CD4-positive, alpha-beta memory T cell (primary cell): ENCODE data around the gene FAM76B. TPM values are rescaled to one million over a fixed set of nuclear protein-coding genes. Genes with fewer than 3 reads are reported as not detected.

Experiments
- CTCF ChIA-PET: fragments of 350-600 bp; sonication (Branson Sonifier 250); formaldehyde crosslinking; loops from one replicate; lab custom pipeline; 2021; ENCODE audit warnings: inconsistent platforms; ENCODE audit not compliant: partially characterized antibody; lab: Charles Lee
- POLR2A ChIA-PET: fragments of 350-600 bp; sonication (Branson Sonifier 250); formaldehyde crosslinking; loops from one replicate; lab custom pipeline; 2021; ENCODE audit not compliant: partially characterized antibody; lab: Charles Lee
- DNase-seq, 5 donors: peaks; one replicate each; pipeline versions ENCODE4 v3.0.0 to v3.0.0-alpha.2; 2020 to 2022; ENCODE audit warnings: mixed read lengths in 1 of 5
- H3K27ac ChIP-seq: one replicate; pipeline ENCODE4 v1.7.0; 2013; ENCODE audit warnings: low read depth, low read length
- H3K27me3 ChIP-seq: 2 replicates; pipeline ENCODE4 v1.7.0; 2013; ENCODE audit warnings: mild to moderate bottlenecking, low read length, moderate library complexity; ENCODE audit not compliant: insufficient read depth
- H3K36me3 ChIP-seq: 2 replicates; pipeline ENCODE4 v1.7.0; 2013; ENCODE audit warnings: mild to moderate bottlenecking, low read length, moderate library complexity; ENCODE audit not compliant: insufficient read depth
- H3K4me1 ChIP-seq: 2 replicates; pipeline ENCODE4 v1.7.0; 2013; ENCODE audit warnings: mild to moderate bottlenecking, low read length, moderate library complexity; ENCODE audit not compliant: insufficient read depth
- H3K4me3 ChIP-seq, 2 donors: one replicate each; pipeline ENCODE4 v1.7.0; 2013; ENCODE audit warnings: low read length in 2 of 2, mild to moderate bottlenecking in 1 of 2
- H3K9me3 ChIP-seq, 2 donors: one replicate each; pipeline ENCODE4 v1.7.0; 2013; ENCODE audit warnings: low read length in 2 of 2, control low read depth in 1 of 2; ENCODE audit not compliant: control insufficient read depth in 1 of 2
- H3K27ac Mint-ChIP-seq, 7 donors: one replicate each; pipeline ENCODE4 v1.8.0; 2020 to 2021; ENCODE audit warnings: mixed read lengths in 7 of 7, mild to moderate bottlenecking in 6 of 7, inconsistent platforms in 3 of 7, moderate library complexity in 3 of 7
- H3K27me3 Mint-ChIP-seq, 2 donors: one replicate each; pipeline ENCODE4 v1.8.0; 2020 to 2021; ENCODE audit warnings: mixed read lengths in 2 of 2
- H3K36me3 Mint-ChIP-seq, 2 donors: one replicate each; pipeline ENCODE4 v1.8.0; 2020 to 2021; ENCODE audit warnings: mixed read lengths in 2 of 2, inconsistent platforms in 1 of 2, mild to moderate bottlenecking in 1 of 2
- H3K4me1 Mint-ChIP-seq, 4 donors: one replicate each; pipeline ENCODE4 v1.8.0; 2020 to 2021; ENCODE audit warnings: mixed read lengths in 4 of 4, mild to moderate bottlenecking in 1 of 4
- H3K4me3 Mint-ChIP-seq, 8 donors: one replicate each; pipeline ENCODE4 v1.8.0; 2020 to 2021; ENCODE audit warnings: mixed read lengths in 8 of 8, mild to moderate bottlenecking in 7 of 8, moderate library complexity in 6 of 8, inconsistent platforms in 3 of 8
- H3K9me3 Mint-ChIP-seq, 8 donors: one replicate each; pipeline ENCODE4 v1.8.0; 2020 to 2021; ENCODE audit warnings: mixed read lengths in 8 of 8, mild to moderate bottlenecking in 5 of 8, inconsistent platforms in 3 of 8, moderate library complexity in 1 of 8
- intact Hi-C: fragments of 100-400 bp; cut with micrococcal nuclease; formaldehyde crosslinking; loops from one replicate; pipeline ENCODE4 v1.15.1; 2023
- polyA plus RNA-seq, 2 donors: library from polyadenylated mRNA; unstranded; fragments of 300-500 nt; fragmentation: Illumina TruSeq; gene quantifications; one replicate each; pipeline ENCODE4 v1.2.3, GENCODE V29; 2021
- total RNA-seq, 2 experiments: library from RNA; stranded (reverse); gene quantifications; one replicate each; pipeline ENCODE4 v1.2.3, GENCODE V29; 2021

FAM76B gene
- 10 to 100 TPM; 58.0 to 60.5 TPM for total RNA-seq
- polyA plus RNA-seq: 10 to 100 TPM; 10.3 to 15.5 TPM

DNA sequence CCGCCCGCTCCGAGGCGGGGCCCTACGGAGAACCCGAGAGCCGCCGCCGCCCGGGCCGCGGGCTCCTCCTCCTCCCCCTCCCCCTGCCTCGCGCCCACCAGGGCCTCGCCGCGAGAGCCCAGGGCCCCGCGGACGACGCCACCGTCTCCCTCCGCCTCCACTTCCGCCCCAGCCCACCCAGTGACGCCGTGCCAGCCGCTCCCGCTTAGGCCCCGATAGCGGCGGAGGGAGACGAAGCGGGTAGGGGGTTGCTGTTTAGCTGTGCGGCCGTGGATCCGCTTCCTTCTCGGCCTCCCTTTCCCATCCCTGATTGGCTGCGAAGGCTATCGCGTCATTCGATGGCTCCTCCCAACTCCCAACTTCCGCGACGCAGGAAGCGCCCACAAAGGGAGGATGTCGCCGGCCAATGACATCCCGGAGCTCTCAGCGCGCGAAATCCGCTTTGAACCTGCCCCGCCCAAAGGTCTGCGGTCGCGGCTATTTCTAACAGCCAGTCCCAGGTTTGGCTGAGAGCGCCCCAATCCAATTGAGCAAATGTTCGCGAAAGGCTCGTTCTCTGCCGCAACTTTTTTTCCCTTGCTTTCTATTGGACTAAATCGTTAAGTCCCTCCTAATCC is at the start of gene FAM76B:
Gene FAM76B (minus strand): TSS at position 277 of the 617 bp plus-strand sequence. CDS start 304 bp downstream, outside the sequence.
- Histone ChIP-seq H3K36me3 (peaks cover 19% of the 10 kb centered on the region), H3K27me3 (no peaks in the 10 kb centered on the region), H3K4me1 (peaks cover 47% of the 10 kb centered on the region), H3K4me3 (peak within 1 kb of the TSS; percentile 68 to 98), H3K27ac (peak within 1 kb of the TSS; percentile 99), H3K9me3 (no peaks in the 10 kb centered on the region)
- H3K36me3 Mint-ChIP-seq: peaks cover 21 to 51% of the 10 kb centered on the region in 2 donors
- H3K27ac Mint-ChIP-seq: peak within 1 kb of the TSS; percentile 100
- intact Hi-C loops: loop anchor here (1.0 to 10.0 kb wide), 11 partner anchors 223 to 1662 kb away; partner anchors contain the start of genes ANKRD49, CWC15, ENDOD1 and JRKL
- H3K9me3 Mint-ChIP-seq: peaks cover 0 to 4% (median 0%) of the 10 kb centered on the region in 8 donors
- peak within 1 kb of the TSS; percentile 97 to 100 (median 99) for H3K4me3 Mint-ChIP-seq
- POLR2A ChIA-PET: interaction anchor here (0.7 to 5.8 kb wide), 36 partner anchors 10 to 1661 kb away, joined by 3 to 99 read pairs (median 4); partner anchors contain the start of genes CCDC82, CWC15, ENDOD1 and JRKL
- CTCF ChIA-PET: interaction anchor here (0.7 to 3.8 kb wide), 13 partner anchors 25 to 722 kb away, joined by 3 to 17 read pairs (median 4); partner anchors contain the start of genes MAML2, SESN3 and SRSF8
- peaks cover 44 to 69% (median 53%) of the 10 kb centered on the region in 4 donors for H3K4me1 Mint-ChIP-seq
- no peaks in the 10 kb centered on the region for H3K27me3 Mint-ChIP-seq
- DNase-seq: peak; percentile 98 to 99 (median 99)

DNA sequence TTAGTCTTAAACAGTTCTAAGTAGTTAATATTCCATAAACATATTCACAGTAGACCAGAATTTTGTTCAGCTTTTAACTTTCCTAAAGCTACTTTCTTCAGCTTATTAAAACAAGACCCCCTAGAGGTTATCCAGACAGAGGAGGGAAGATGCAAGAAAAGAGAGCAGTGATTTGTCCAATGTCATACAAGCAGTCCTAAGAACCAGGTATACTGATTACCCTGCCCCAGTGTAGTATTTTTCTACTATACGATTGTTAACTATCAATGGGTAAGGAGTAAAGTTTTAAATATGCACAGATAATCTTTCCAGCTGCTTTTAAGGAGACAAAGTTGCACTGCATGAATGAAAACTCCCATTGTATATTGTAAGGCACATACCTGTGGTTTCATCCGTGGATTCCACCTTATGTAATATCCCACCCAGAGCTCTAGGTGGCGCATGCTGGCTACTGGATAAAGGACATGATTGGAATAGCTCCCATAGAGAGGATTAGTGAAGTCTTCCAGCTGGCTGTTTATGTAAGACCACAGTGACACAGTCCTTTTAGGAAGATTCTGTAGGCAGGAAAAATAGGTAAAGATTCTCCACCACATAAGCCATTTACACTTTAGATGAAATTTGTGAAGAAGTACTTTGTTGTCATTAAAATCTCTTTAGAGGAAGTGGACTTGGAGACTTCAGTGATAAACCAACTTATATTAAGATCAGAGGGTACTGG is 46.3 kb upstream of the FAM76B start:
- ChIA-PET POLR2A (interaction anchor here (1.4 to 1.9 kb wide), 2 partner anchors 554 to 558 kb away, joined by 5 to 9 read pairs; partner anchors contain the start of genes CCDC82 and JRKL), CTCF (interaction anchor here (0.6 to 3.9 kb wide), 31 partner anchors 9 to 938 kb away, joined by 3 to 66 read pairs (median 4); partner anchors contain the start of genes CCDC82, CEP57, FAM76B and JRKL)
- H3K27ac ChIP-seq: no peak overlapping the region
- H3K9me3 ChIP-seq: no peaks in the 10 kb centered on the region
- no peaks in the 10 kb centered on the region for H3K9me3 Mint-ChIP-seq
- H3K36me3 ChIP-seq: peaks cover 9% of the 10 kb centered on the region
- intact Hi-C loops: loop anchor here (1.0 to 10.0 kb wide), 5 partner anchors 219 to 590 kb away; partner anchors contain the start of gene MAML2
- H3K4me1 ChIP-seq: no peaks in the 10 kb centered on the region
- H3K4me1 Mint-ChIP-seq: peaks cover 0 to 3% (median 1%) of the 10 kb centered on the region in 4 donors
- peaks cover 9 to 56% of the 10 kb centered on the region in 2 donors for H3K36me3 Mint-ChIP-seq
- no peaks in the 10 kb centered on the region for H3K27me3 Mint-ChIP-seq
- H3K4me3 ChIP-seq: no peak overlapping the region
- no peak overlapping the region for H3K4me3 Mint-ChIP-seq
- peak; percentile 55 to 64 (median 55) for DNase-seq
- H3K27ac Mint-ChIP-seq: peak overlapping the region in 4 of 7 donors; percentile 1 to 75 (median 51)
- no peaks in the 10 kb centered on the region for H3K27me3 ChIP-seq

DNA sequence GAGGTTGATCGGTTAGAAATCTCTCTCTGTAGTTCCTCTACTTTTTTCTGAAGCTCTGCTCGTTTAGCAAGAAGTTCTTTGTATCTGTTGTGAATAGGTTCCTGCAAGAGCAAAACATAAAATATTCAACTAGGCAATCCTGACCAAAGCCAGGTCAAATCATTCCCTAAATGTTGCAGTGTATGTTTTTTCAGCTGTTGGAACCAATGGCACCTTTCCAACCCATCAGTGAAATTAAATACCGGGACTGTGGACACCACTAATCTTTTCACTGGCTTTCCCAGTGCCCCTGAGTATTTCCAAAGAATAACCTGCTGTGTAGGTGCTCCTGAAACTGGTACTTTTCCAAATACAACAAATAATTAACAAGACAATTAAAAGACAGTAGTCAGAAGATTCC is 45.8 kb upstream of the FAM76B start:
- Histone ChIP-seq H3K27me3 (no peaks in the 10 kb centered on the region), H3K4me3 (no peak overlapping the region), H3K9me3 (no peaks in the 10 kb centered on the region), H3K4me1 (no peaks in the 10 kb centered on the region), H3K36me3 (peaks cover 9% of the 10 kb centered on the region), H3K27ac (no peak overlapping the region)
- Mint-ChIP-seq H3K27me3 (no peaks in the 10 kb centered on the region), H3K36me3 (peaks cover 14 to 58% of the 10 kb centered on the region in 2 donors), H3K4me3 (no peak overlapping the region), H3K27ac (peak overlapping the region in 1 of 7 donors; percentile 23), H3K9me3 (no peaks in the 10 kb centered on the region), H3K4me1 (peaks cover 0 to 4% (median 1%) of the 10 kb centered on the region in 4 donors)
- CTCF ChIA-PET: interaction anchor here (0.6 to 3.9 kb wide), 29 partner anchors 8 to 938 kb away, joined by 3 to 66 read pairs (median 4); partner anchors contain the start of genes CCDC82, CEP57, FAM76B and JRKL
- POLR2A ChIA-PET: interaction anchor here (1.4 to 1.9 kb wide), 2 partner anchors 554 to 559 kb away, joined by 5 to 9 read pairs; partner anchors contain the start of genes CCDC82 and JRKL
- intact Hi-C loops: loop anchor here (10.0 kb wide), 2 partner anchors 219 to 409 kb away; no protein-coding TSS in a partner anchor
- DNase-seq: no peak

DNA sequence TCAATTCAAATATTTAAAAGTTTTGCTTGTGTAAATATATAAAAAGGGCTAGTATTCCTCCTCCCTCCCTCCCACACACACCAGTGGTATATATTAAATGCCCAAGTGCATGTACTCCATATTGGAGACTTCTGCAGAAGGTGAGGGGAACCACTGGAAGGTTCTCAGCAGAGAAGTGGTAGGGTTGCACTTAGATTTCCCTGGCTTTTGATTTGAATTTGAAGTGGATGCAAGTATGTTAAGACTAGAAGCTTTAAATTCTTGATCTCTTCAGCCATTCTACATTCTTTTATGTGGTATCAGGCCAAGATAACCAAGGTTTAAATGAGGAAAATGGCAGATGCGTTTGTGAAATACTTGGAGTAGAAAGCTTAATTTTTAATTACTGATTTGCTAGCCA is 43.8 kb upstream of the FAM76B start:
- Mint-ChIP-seq H3K27me3 (no peaks in the 10 kb centered on the region), H3K9me3 (no peaks in the 10 kb centered on the region), H3K4me3 (no peak overlapping the region), H3K27ac (no peak overlapping the region), H3K36me3 (peaks cover 19 to 59% of the 10 kb centered on the region in 2 donors), H3K4me1 (peaks cover 0 to 4% (median 1%) of the 10 kb centered on the region in 4 donors)
- Histone ChIP-seq H3K27me3 (no peaks in the 10 kb centered on the region), H3K4me3 (no peak overlapping the region), H3K36me3 (peaks cover 17% of the 10 kb centered on the region), H3K9me3 (no peaks in the 10 kb centered on the region), H3K27ac (no peak overlapping the region), H3K4me1 (no peaks in the 10 kb centered on the region)
- DNase-seq: no peak
- POLR2A ChIA-PET: no interaction called here
- intact Hi-C loops: loop anchor here (10.0 kb wide), 2 partner anchors 221 to 411 kb away; no protein-coding TSS in a partner anchor
- CTCF ChIA-PET: interaction anchor here (0.6 to 3.9 kb wide), 8 partner anchors 10 to 593 kb away, joined by 3 to 66 read pairs (median 4); partner anchors contain the start of genes FAM76B and MAML2

DNA sequence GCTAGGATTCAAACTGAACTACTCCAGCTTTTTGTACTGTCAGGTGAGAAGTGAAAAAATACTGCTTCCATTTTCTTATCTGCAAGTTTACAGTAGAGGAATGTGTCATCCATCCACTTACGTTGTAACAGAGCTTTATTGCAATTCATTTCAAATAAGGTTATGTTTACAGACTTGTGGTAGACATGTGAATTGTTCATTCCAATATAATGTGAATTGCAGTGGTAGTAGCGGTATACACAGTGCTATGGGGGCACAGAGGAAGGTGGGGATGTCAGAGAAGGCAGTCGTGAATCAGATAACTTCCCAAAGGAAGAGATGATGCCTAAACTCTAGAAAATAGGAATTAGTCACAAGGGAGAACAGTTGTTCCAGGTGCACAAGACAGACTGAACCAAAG is 43.2 kb upstream of the FAM76B start:
- no peak overlapping the region for H3K4me3 ChIP-seq
- H3K36me3 ChIP-seq: peaks cover 17% of the 10 kb centered on the region
- Mint-ChIP-seq H3K4me1 (peaks cover 0 to 4% (median 1%) of the 10 kb centered on the region in 4 donors), H3K27me3 (no peaks in the 10 kb centered on the region), H3K4me3 (no peak overlapping the region), H3K27ac (peak overlapping the region in 3 of 7 donors; percentile 7 to 30 (median 30)), H3K36me3 (peaks cover 17 to 56% of the 10 kb centered on the region in 2 donors), H3K9me3 (no peaks in the 10 kb centered on the region)
- ChIA-PET CTCF (interaction anchor here (1.0 to 2.2 kb wide), 4 partner anchors 9 to 562 kb away, joined by 3 to 8 read pairs (median 4); partner anchors contain the start of genes FAM76B and MAML2), POLR2A (no interaction called here)
- H3K27me3 ChIP-seq: no peaks in the 10 kb centered on the region
- intact Hi-C loops: loop anchor here (10.0 kb wide), 2 partner anchors 222 to 412 kb away; no protein-coding TSS in a partner anchor
- H3K4me1 ChIP-seq: no peaks in the 10 kb centered on the region
- H3K27ac ChIP-seq: no peak overlapping the region
- H3K9me3 ChIP-seq: no peaks in the 10 kb centered on the region
- DNase-seq: no peak

DNA sequence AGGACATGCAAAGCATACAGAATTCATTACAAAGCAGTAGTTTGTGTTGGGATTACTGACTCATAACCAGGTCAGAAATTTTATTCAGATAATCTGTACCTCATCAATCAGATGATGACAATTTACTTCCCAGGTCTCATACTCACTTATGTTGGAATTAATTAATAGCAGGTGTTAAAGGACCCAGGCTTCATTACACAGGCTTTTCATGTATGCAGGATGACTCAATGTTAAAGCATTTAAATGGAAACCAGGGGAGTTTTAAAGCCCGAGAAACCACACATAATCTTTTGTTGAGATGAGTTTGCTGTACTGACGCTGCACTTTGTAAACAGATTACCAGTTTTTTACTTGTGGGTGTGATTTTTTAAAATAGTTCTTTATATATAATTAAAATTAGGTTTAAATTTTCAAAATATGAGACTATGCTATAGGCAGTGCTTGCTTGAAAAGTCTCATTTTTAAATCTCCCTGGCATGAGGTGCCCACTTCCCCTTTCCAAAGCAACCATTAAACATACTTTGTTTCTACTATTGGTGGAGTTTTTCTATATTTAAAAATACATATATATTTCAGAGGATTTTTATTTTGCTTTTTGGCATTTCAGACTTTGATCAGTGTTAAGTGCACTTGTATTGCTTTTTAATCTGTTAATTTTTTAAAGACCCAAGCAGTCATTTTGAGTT is 41.8 kb upstream of the FAM76B start:
- Histone ChIP-seq H3K4me3 (no peak overlapping the region), H3K27me3 (no peaks in the 10 kb centered on the region), H3K27ac (no peak overlapping the region), H3K36me3 (peaks cover 20% of the 10 kb centered on the region), H3K4me1 (no peaks in the 10 kb centered on the region), H3K9me3 (no peaks in the 10 kb centered on the region)
- DNase-seq: no peak
- H3K4me3 Mint-ChIP-seq: no peak overlapping the region
- H3K36me3 Mint-ChIP-seq: peaks cover 22 to 51% of the 10 kb centered on the region in 2 donors
- no peaks in the 10 kb centered on the region for H3K9me3 Mint-ChIP-seq
- H3K27ac Mint-ChIP-seq: peak overlapping the region in 3 of 7 donors; percentile 10 to 48 (median 33)
- intact Hi-C loops: loop anchor here (10.0 kb wide), 2 partner anchors 223 to 413 kb away; no protein-coding TSS in a partner anchor
- CTCF ChIA-PET: no interaction called here
- POLR2A ChIA-PET: no interaction called here
- peaks cover 0 to 4% (median 1%) of the 10 kb centered on the region in 4 donors for H3K4me1 Mint-ChIP-seq
- H3K27me3 Mint-ChIP-seq: no peaks in the 10 kb centered on the region
